ACC112 (cell line): ENCODE data around the gene NUTF2.

Experiments
- H2AFZ ChIP-seq: fragments of 200-600 bp; sonication (generic); one replicate; pipeline ENCODE4 v1.6.0; 2017; ENCODE audit warnings: antibody characterized with exemption, low read length; ENCODE audit not compliant: unreplicated experiment
- H3K27ac ChIP-seq: fragments of 200-600 bp; sonication (generic); 2 replicates; pipeline ENCODE4 v1.5.1; 2014; ENCODE audit warnings: low read depth, mild to moderate bottlenecking, antibody characterized with exemption, low read length, moderate library complexity
- H3K27me3 ChIP-seq: fragments of 200-600 bp; sonication (generic); 2 replicates; pipeline ENCODE4 v1.6.1; 2014; ENCODE audit warnings: mild to moderate bottlenecking, antibody characterized with exemption, low read length, moderate library complexity, mixed read lengths; ENCODE audit not compliant: insufficient read depth
- H3K36me3 ChIP-seq: fragments of 200-600 bp; sonication (generic); 2 replicates; pipeline ENCODE4 v1.6.1; 2016; ENCODE audit warnings: mild to moderate bottlenecking, antibody characterized with exemption, low read length, moderate library complexity, mixed read lengths; ENCODE audit not compliant: insufficient read depth
- H3K4me1 ChIP-seq: fragments of 200-600 bp; sonication (generic); one replicate; pipeline ENCODE4 v1.6.1; 2016; ENCODE audit warnings: low read length, mixed read lengths; ENCODE audit not compliant: insufficient read depth, unreplicated experiment, control insufficient read depth
- H3K4me3 ChIP-seq: fragments of 200-600 bp; sonication (generic); 2 replicates; pipeline ENCODE4 v1.5.1; 2014; ENCODE audit warnings: mild to moderate bottlenecking, low read depth, low read length
- H3K79me2 ChIP-seq: fragments of 200-600 bp; sonication (generic); one replicate; pipeline ENCODE4 v1.6.0; 2016; ENCODE audit warnings: low read length; ENCODE audit not compliant: control insufficient read depth, unreplicated experiment, insufficient read depth

The NUTF2 gene

DNA sequence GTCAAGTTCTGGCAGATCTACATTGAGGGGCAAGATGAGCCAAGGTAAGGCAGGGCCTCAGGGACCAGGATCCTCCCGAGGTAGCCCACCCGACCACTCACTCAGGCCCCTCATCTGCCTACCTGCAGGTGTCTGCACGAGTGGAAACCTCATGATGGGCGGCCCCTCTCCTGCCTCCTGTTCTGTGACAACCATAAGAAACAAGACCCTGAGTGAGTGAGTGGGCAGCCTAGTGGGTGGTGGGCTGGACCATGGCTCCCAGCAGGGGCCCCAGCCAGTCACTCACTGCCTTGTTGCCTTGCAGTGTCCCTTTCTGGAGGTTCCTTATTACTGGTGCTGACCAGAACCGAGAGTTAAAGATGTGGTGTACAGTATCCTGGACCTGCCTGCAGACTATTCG lies 31.5 kb downstream of the NUTF2 start:
- Histone ChIP-seq H3K79me2 (peaks cover 35% of the 10 kb centered on the region), H3K27ac (no peak overlapping the region), H3K4me1 (peaks cover 9% of the 10 kb centered on the region), H3K27me3 (no peaks in the 10 kb centered on the region), H3K36me3 (peaks cover 9% of the 10 kb centered on the region; the same call in 1 of the 2 replicates), H2AFZ (no peak overlapping the region), H3K4me3 (no peak overlapping the region)

DNA sequence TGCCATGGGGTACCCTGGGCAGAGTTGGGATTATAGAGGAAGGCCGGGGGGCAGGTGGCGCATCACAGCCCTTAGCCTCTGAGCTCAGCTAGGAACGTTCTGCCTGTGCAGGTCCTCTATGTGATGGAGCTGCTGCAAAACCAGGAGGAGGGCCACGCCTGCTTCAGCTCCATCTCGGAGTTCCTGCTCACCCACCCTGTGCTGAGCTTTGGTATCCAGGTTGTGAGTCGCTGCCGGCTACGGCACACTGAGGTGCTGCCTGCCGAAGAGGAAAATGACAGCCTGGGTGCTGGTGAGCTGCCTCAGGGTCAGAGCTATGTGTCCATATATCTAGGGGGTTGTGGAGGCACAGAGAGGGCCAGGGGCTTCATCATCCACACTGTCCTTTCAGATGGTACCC lies 32.1 kb downstream of the NUTF2 start:
- H3K36me3 ChIP-seq: peaks cover 9% of the 10 kb centered on the region; the same call in 1 of the 2 replicates
- no peaks in the 10 kb centered on the region for H3K27me3 ChIP-seq
- peaks cover 9% of the 10 kb centered on the region for H3K4me1 ChIP-seq
- H2AFZ ChIP-seq: no peak overlapping the region
- H3K27ac ChIP-seq: no peak overlapping the region
- H3K4me3 ChIP-seq: no peak overlapping the region
- peaks cover 29% of the 10 kb centered on the region for H3K79me2 ChIP-seq

DNA sequence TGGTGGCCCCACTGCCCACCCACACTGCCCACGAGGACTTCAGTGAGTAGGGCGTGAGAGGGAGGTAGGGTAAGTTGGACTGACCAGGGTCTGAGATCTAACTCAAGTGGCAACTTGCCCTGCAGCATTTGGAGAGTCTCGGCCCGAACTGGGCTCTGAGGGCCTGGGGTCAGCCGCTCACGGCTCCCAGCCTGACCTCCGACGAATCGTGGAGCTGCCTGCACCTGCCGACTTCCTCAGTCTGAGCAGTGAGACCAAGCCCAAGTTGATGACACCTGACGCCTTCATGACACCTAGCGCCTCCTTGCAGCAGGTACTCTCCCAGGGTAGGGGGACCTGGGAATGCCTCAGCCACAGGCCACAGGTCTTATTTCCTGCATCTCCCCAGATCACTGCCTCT lies 32.7 kb downstream of the NUTF2 start:
- Histone ChIP-seq H3K27ac (no peak overlapping the region), H3K4me3 (no peak overlapping the region), H3K79me2 (peaks cover 23% of the 10 kb centered on the region), H3K36me3 (peaks cover 9% of the 10 kb centered on the region; the same call in 1 of the 2 replicates), H3K4me1 (peaks cover 3% of the 10 kb centered on the region), H2AFZ (no peak overlapping the region), H3K27me3 (no peaks in the 10 kb centered on the region)

DNA sequence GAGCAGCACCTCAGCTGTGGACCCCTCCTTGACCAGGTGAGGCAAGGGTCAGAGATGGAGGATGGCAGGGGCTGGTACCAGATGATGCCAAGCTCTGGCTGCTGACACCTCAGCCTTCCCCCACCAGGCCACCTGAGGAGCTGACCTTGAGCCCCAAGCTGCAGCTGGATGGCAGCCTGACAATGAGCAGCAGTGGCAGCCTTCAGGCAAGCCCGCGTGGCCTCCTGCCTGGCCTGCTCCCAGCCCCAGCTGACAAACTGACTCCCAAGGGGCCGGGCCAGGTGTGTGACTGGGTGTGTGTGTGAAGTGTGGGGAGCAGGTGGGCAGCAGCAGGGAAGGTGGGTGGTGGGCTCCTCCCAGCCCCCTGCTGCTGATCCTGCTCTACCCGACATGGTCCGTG lies 33.2 kb downstream of the NUTF2 start:
- Histone ChIP-seq H2AFZ (no peak overlapping the region), H3K79me2 (peaks cover 18% of the 10 kb centered on the region), H3K27me3 (no peaks in the 10 kb centered on the region), H3K36me3 (peaks cover 9% of the 10 kb centered on the region; the same call in 1 of the 2 replicates), H3K27ac (no peak overlapping the region), H3K4me1 (peaks cover 3% of the 10 kb centered on the region), H3K4me3 (no peak overlapping the region)

DNA sequence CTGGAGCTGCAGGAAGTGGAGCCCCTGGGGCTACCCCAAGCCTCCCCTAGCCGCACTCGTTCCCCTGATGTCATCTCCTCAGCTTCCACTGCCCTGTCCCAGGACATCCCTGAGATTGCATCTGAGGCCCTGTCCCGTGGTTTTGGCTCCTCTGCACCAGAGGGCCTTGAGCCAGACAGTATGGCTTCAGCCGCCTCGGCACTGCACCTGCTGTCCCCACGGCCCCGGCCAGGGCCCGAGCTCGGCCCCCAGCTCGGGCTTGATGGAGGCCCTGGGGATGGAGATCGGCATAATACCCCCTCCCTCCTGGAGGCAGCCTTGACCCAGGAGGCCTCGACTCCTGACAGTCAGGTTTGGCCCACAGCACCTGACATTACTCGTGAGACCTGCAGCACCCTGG lies 33.9 kb downstream of the NUTF2 start:
- Histone ChIP-seq H3K27ac (no peak overlapping the region), H3K36me3 (peaks cover 9% of the 10 kb centered on the region; the same call in 1 of the 2 replicates), H3K4me1 (peaks cover 3% of the 10 kb centered on the region), H2AFZ (no peak overlapping the region), H3K79me2 (peaks cover 12% of the 10 kb centered on the region), H3K27me3 (no peaks in the 10 kb centered on the region), H3K4me3 (no peak overlapping the region)

DNA sequence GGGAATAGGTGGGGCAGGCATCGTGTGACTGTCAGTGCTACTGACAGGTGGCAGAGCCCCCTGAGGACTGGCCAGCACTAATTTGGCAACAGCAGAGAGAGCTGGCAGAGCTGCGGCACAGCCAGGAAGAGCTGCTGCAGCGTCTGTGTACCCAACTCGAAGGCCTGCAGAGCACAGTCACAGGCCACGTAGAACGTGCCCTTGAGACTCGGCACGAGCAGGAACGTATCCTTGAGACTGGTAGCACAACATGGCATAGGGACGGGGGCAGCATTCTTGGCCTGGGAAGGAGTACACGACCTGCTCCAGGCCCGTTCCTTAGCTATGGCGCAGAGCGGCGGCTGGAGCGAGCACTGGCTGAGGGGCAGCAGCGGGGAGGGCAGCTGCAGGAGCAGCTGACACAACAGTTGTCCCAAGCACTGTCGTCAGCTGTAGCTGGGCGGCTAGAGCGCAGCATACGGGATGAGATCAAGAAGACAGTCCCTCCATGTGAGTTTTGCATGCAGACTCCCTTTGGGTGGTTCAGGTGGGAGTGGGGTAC lies 35.0 kb downstream of the NUTF2 start:
- peaks cover 1% of the 10 kb centered on the region for H3K79me2 ChIP-seq
- no peaks in the 10 kb centered on the region for H3K27me3 ChIP-seq
- no peak overlapping the region for H3K27ac ChIP-seq
- peaks cover 3% of the 10 kb centered on the region for H3K4me1 ChIP-seq
- no peak overlapping the region for H3K4me3 ChIP-seq
- H2AFZ ChIP-seq: no peak overlapping the region
- H3K36me3 ChIP-seq: peaks cover 9% of the 10 kb centered on the region; the same call in 1 of the 2 replicates

DNA sequence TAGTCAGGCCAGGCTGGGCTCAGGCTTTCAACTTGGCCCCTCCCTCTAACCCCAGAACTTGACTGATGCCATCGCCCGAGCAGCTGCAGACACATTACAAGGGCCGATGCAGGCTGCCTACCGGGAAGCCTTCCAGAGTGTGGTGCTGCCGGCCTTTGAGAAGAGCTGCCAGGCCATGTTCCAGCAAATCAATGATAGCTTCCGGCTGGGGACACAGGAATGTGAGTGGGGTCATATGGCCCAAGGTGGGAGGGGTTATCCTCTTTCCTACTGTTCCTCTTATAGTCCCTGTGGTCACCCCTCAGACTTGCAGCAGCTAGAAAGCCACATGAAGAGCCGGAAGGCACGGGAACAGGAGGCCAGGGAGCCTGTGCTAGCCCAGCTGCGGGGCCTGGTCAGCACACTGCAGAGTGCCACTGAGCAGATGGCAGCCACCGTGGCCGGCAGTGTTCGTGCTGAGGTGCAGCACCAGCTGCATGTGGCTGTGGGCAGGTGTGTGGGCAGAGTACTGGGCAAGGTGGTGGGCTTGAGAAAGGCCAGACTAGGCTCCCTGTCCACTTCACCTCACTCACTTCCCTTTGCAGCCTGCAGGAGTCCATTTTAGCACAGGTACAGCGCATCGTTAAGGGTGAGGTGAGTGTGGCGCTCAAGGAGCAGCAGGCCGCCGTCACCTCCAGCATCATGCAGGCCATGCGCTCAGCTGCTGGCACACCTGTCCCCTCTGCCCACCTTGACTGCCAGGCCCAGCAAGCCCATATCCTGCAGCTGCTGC lies 35.8 kb downstream of the NUTF2 start:
- no peak overlapping the region for H3K4me3 ChIP-seq
- no peak overlapping the region for H3K27ac ChIP-seq
- H3K27me3 ChIP-seq: no peaks in the 10 kb centered on the region
- H3K36me3 ChIP-seq: peaks cover 9% of the 10 kb centered on the region; the same call in 1 of the 2 replicates
- no peaks in the 10 kb centered on the region for H3K79me2 ChIP-seq
- no peak overlapping the region for H2AFZ ChIP-seq
- H3K4me1 ChIP-seq: peaks cover 3% of the 10 kb centered on the region

DNA sequence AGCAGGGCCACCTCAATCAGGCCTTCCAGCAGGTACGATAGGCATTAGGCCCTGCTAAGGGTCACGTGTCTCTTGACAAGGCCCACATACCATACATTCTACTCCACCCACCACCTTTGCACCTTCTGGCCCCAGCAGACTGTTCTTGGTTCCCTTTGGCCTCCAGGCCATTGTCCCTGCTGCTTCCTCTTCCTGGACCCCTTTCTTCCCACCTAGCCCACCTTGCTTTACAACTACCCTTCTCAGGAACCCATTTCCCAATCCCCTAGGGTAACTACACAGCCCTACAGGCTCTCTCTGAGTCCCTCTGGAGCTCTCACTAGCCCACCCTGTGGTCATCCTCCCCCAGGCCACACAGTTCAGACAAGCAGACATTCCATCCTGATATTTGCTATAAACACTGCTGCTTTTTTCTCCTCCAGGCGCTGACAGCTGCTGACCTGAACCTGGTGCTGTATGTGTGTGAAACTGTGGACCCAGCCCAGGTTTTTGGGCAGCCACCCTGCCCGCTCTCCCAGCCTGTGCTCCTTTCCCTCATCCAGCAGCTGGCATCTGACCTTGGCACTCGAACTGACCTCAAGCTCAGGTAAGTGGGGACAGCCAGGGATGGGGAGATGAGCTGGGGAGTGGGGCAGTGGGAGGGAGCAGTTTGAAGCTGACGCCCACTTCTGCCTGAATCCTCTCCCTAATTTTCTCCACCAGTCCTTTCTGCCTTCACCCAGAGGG lies 36.6 kb downstream of the NUTF2 start:
- H3K79me2 ChIP-seq: no peaks in the 10 kb centered on the region
- peaks cover 3% of the 10 kb centered on the region for H3K4me1 ChIP-seq
- no peak overlapping the region for H3K27ac ChIP-seq
- H3K36me3 ChIP-seq: peaks cover 9% of the 10 kb centered on the region; the same call in 1 of the 2 replicates
- no peak overlapping the region for H2AFZ ChIP-seq
- H3K4me3 ChIP-seq: no peak overlapping the region
- H3K27me3 ChIP-seq: no peaks in the 10 kb centered on the region

DNA sequence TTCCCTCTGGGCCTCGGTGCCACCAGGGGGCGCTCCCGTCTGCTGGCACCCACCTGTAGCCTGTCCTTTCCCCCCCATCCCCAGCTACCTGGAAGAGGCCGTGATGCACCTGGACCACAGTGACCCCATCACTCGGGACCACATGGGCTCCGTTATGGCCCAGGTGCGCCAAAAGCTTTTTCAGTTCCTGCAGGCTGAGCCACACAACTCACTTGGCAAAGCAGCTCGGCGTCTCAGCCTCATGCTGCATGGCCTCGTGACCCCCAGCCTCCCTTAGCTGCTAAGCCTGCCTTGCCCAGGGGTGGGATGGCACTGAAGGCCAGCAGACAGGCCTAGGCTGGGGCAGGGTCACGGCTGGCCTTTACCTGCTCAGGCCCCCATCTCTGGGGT lies 37.1 kb downstream of the NUTF2 start:
- Histone ChIP-seq H3K4me3 (no peak overlapping the region), H3K79me2 (no peaks in the 10 kb centered on the region), H3K4me1 (peaks cover 3% of the 10 kb centered on the region), H3K36me3 (peaks cover 9% of the 10 kb centered on the region; the same call in 1 of the 2 replicates), H3K27ac (no peak overlapping the region), H2AFZ (no peak overlapping the region), H3K27me3 (no peaks in the 10 kb centered on the region)

DNA sequence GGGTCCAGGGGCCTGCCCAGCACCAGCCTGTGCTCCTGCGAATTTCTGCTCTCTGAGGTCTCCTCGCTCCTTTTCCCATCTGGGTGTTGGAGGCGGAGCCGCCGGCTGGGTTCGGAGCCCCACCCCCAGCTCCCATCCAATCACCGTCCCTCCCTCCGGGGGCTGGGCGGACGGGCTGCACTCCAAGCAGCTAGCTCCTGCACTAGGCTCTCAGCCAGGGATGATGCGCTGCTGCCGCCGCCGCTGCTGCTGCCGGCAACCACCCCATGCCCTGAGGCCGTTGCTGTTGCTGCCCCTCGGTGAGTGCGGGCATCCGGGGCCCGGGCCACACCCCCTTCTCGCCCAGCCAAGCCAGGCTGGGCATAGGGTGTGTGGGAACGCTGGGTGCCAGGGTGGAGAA lies 38.0 kb downstream of the NUTF2 start, which contains the start of gene NRN1L:
Gene NRN1L (plus strand): TSS at position 202 of the 400 bp plus-strand sequence. CDS start 19 bp downstream, at position 221.
- Histone ChIP-seq H3K4me3 (no peak within 1 kb of the TSS), H2AFZ (no peak within 1 kb of the TSS), H3K79me2 (no peaks in the 10 kb centered on the region)

More for the DNA sequence above, 38.0 kb downstream of the NUTF2 start, which contains the start of gene NRN1L:
- peaks cover 3% of the 10 kb centered on the region for H3K4me1 ChIP-seq
- H3K36me3 ChIP-seq: peaks cover 8% of the 10 kb centered on the region; the same call in 1 of the 2 replicates
- no peak within 1 kb of the TSS for H3K27ac ChIP-seq
- no peaks in the 10 kb centered on the region for H3K27me3 ChIP-seq
